D721Med (cell line): Measurements from ENCODE around the gene PRPSAP1.

Experiments used
- DNase-seq: peaks from one replicate; pipeline ENCODE4 v3.0.0; 2011; ENCODE audit warnings: low spot score; ENCODE audit not compliant: insufficient read length
- FAIRE-seq: peaks from 2 replicates; lab custom pipeline; 2011; peaks lifted over from hg19 to GRCh38; lab: Jason Lieb, UNC
- CTCF ChIP-seq: IDR thresholded peaks from 2 replicates; pipeline ENCODE4 v1.5.1; 2012; ENCODE audit warnings: mild to moderate bottlenecking, control low read depth; ENCODE audit not compliant: insufficient read depth; ENCODE audit errors: missing control alignments

Gene PRPSAP1, protein sequence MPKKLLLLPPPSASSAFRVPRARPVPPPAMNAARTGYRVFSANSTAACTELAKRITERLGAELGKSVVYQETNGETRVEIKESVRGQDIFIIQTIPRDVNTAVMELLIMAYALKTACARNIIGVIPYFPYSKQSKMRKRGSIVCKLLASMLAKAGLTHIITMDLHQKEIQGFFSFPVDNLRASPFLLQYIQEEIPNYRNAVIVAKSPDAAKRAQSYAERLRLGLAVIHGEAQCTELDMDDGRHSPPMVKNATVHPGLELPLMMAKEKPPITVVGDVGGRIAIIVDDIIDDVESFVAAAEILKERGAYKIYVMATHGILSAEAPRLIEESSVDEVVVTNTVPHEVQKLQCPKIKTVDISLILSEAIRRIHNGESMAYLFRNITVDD

DNA sequence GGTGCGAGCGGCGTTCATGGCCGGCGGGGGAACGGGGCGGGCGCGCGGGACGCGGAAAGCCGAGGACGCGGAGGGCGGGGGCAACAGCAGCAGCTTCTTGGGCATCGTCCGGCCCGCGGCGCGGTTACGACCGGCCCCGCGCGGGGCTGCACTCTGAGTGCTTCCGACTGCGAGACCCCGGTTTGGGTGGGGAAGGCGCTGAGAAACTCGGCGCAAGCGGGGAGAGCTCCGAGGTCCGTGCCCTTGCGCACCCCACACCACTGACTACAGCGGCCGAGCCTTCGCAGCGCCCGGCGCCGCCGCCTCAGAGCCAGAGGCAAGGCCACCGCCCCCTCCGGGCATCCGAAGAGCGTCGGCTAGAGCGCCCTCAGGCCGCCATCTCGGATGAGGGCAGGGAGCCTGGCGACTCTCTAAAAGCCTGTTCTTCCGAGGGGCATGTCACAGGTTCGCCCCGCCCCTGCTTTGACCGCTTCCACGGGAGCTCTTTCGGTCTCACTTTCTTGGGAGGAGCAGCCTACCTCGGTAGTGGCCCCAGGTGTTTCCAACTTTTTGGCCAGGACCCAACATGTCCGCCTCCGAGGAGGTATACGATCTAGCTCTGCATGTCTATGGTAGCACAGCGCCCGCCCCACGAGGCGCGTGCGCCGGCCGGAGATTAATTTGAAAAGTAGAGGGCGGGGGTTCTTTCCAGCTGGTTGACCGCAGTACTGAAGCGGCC lies at the start of gene PRPSAP1:
Gene PRPSAP1 (minus strand): TSS at position 318 of the 718 bp plus-strand sequence. CDS start 213 bp downstream, at position 105.
- no peak for TF ChIP-seq CTCF
- FAIRE-seq, result no peak
- DNase-seq, result peak; percentile 90

- FAIRE-seq, result no peak
- TF ChIP-seq CTCF, result no peak
- DNase-seq, result no peak
Measured at GRCh38 chr17:76402711-76403110, 49.0 kb upstream of the PRPSAP1 start.

GRCh38 chr17:76399175-76400172 lies 45.8 kb upstream of the PRPSAP1 start:
- no peak for TF ChIP-seq CTCF
- no peak for FAIRE-seq
- DNase-seq, result no peak

GRCh38 chr17:76398523-76399174 lies 44.9 kb upstream of the PRPSAP1 start:
- TF ChIP-seq CTCF, result no peak
- DNase-seq (no peak), FAIRE-seq (no peak)

GRCh38 chr17:76397687-76398522 lies 44.2 kb upstream of the PRPSAP1 start:
- TF ChIP-seq CTCF, result peak; percentile 99
- DNase-seq (peak; percentile 93), FAIRE-seq (no peak)

GRCh38 chr17:76397184-76397583 lies 43.5 kb upstream of the PRPSAP1 start:
- TF ChIP-seq CTCF, result no peak
- FAIRE-seq (no peak), DNase-seq (no peak)
